Measurements from ENCODE around the gene FBXW7.

DNA sequence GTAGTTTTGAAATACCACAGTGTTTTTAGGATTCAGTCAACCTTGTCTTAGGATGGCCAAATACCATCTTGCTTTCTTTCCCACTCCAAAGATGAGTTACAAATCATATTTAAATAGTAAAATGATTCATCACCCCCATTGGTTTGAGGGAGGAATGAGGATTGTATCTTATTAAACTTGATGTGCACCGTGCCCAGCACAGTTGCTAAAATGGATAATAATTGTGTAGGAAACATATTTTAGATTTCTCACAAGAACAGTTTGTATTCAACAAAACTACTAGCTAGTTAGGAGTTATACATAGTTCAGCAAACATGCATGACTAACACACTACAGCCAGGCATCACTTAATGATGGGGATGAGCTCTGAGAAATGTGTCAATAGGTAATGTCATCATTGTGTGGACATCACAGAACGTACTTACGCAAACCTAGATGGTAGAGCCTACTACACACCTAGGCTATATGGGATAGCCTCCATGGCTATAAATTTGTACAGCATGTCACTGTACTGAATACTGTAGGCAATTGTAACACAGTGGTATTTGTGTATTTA lies 245.4 kb downstream of the FBXW7 start:
- TF ChIP-seq POLR2A (IDR thresholded peaks at IDR 0.05; ENCODE audit: insufficient read depth in 1 of 2, low read depth in 2 of 2, low read length in 2 of 2) (no peak), MTA3 (CRISPR knock-in tag; IDR thresholded peaks at IDR 0.05) (no peak), ZNF557 (CRISPR knock-in tag; IDR thresholded peaks at IDR 0.05) (no peak)
- TF ChIP-seq, protein P1, sequence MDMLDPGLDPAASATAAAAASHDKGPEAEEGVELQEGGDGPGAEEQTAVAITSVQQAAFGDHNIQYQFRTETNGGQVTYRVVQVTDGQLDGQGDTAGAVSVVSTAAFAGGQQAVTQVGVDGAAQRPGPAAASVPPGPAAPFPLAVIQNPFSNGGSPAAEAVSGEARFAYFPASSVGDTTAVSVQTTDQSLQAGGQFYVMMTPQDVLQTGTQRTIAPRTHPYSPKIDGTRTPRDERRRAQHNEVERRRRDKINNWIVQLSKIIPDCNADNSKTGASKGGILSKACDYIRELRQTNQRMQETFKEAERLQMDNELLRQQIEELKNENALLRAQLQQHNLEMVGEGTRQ (IDR thresholded peaks at IDR 0.05; ENCODE audit: low read depth, low read length): no peak
- TF ChIP-seq, protein P1 (CRISPR knock-in tag; IDR thresholded peaks at IDR 0.05; ENCODE audit: borderline replicate concordance): no peak
- TF ChIP-seq, protein P2, sequence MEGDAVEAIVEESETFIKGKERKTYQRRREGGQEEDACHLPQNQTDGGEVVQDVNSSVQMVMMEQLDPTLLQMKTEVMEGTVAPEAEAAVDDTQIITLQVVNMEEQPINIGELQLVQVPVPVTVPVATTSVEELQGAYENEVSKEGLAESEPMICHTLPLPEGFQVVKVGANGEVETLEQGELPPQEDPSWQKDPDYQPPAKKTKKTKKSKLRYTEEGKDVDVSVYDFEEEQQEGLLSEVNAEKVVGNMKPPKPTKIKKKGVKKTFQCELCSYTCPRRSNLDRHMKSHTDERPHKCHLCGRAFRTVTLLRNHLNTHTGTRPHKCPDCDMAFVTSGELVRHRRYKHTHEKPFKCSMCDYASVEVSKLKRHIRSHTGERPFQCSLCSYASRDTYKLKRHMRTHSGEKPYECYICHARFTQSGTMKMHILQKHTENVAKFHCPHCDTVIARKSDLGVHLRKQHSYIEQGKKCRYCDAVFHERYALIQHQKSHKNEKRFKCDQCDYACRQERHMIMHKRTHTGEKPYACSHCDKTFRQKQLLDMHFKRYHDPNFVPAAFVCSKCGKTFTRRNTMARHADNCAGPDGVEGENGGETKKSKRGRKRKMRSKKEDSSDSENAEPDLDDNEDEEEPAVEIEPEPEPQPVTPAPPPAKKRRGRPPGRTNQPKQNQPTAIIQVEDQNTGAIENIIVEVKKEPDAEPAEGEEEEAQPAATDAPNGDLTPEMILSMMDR (CRISPR knock-in tag; IDR thresholded peaks at IDR 0.05): no peak

All from HepG2 (cell line).